SK-N-MC (cell line): ENCODE results near the gene PRKAB1.

Experiments
- EZH2 ChIP-seq: fragments of 200-600 bp; sonication (generic); IDR thresholded peaks from one replicate; pipeline ENCODE4 v1.6.1; 2017; ENCODE audit warnings: antibody characterized with exemption
- FOXP2 ChIP-seq: optimal IDR thresholded peaks from 2 replicates; pipeline ENCODE3; 2011; ENCODE audit warnings: mild to moderate bottlenecking, moderate library complexity; ENCODE audit not compliant: insufficient read depth; ENCODE audit errors: extremely low read length, control extremely low read depth
- POLR2AphosphoS5 ChIP-seq: IDR thresholded peaks from 2 replicates; pipeline ENCODE4 v1.6.1; 2012; ENCODE audit warnings: mild to moderate bottlenecking, low read depth, low read length, borderline replicate concordance

GRCh38 chr12:119671070-119671469 is 3.1 kb downstream of the PRKAB1 start:
- TF ChIP-seq POLR2AphosphoS5, result no peak
- no peak for TF ChIP-seq EZH2
- TF ChIP-seq FOXP2, result no peak
